HEK293 (cell line): ENCODE measurements around the gene NARF.
A peak's percentile ranks its signal among the peaks of the same experiment; 100 is the strongest.

ENCODE experiments used
- KLF8 ChIP-seq: fragments of 450-650 bp; formaldehyde crosslinking; IDR thresholded peaks from 2 replicates; pipeline ENCODE4 v1.5.1; 2016; ENCODE audit warnings: missing biosample characterization, missing genetic modification characterization
- REPIN1 ChIP-seq: fragments of 450-650 bp; formaldehyde crosslinking; IDR thresholded peaks from 2 replicates; pipeline ENCODE4 v1.5.1; 2017; ENCODE audit warnings: missing biosample characterization, missing genetic modification characterization, low read depth
- TRIM28 ChIP-seq: IDR thresholded peaks from 2 replicates; pipeline ENCODE4 v1.6.1; 2011; ENCODE audit warnings: low read length, control low read depth, borderline replicate concordance
- ZBTB21 ChIP-seq: fragments of 450-650 bp; formaldehyde crosslinking; IDR thresholded peaks from 2 replicates; pipeline ENCODE4 v1.5.1; 2017; ENCODE audit warnings: missing biosample characterization, missing genetic modification characterization
- ZEB2 ChIP-seq: fragments of 450-650 bp; formaldehyde crosslinking; IDR thresholded peaks from 2 replicates; pipeline ENCODE4 v1.5.1; 2016; ENCODE audit warnings: missing biosample characterization, missing genetic modification characterization
- ZFP3 ChIP-seq: fragments of 450-650 bp; formaldehyde crosslinking; IDR thresholded peaks from 2 replicates; pipeline ENCODE4 v1.5.1; 2016; ENCODE audit warnings: low read depth, missing biosample characterization, missing genetic modification characterization
- ZFP37 ChIP-seq: fragments of 450-650 bp; formaldehyde crosslinking; IDR thresholded peaks from 2 replicates; pipeline ENCODE4 v1.5.1; 2016; ENCODE audit warnings: missing biosample characterization, missing genetic modification characterization
- ZFP41 ChIP-seq: fragments of 450-650 bp; formaldehyde crosslinking; IDR thresholded peaks from 2 replicates; pipeline ENCODE4 v1.5.1; 2016; ENCODE audit warnings: missing biosample characterization, missing genetic modification characterization, borderline replicate concordance
- ZNF16 ChIP-seq: fragments of 450-650 bp; formaldehyde crosslinking; IDR thresholded peaks from 2 replicates; pipeline ENCODE4 v1.5.1; 2016; ENCODE audit warnings: low read depth, missing biosample characterization, missing genetic modification characterization
- ZNF23 ChIP-seq: fragments of 450-650 bp; formaldehyde crosslinking; IDR thresholded peaks from 2 replicates; pipeline ENCODE4 v1.5.1; 2016; ENCODE audit warnings: missing biosample characterization, missing genetic modification characterization, borderline replicate concordance
- ZNF335 ChIP-seq: fragments of 450-650 bp; formaldehyde crosslinking; conservative IDR thresholded peaks from 2 replicates; pipeline ENCODE4 v1.5.1; 2016; ENCODE audit warnings: missing biosample characterization, missing genetic modification characterization
- ZNF433 ChIP-seq: fragments of 450-650 bp; formaldehyde crosslinking; IDR thresholded peaks from 2 replicates; pipeline ENCODE4 v1.5.1; 2016; ENCODE audit warnings: missing biosample characterization, missing genetic modification characterization, low read depth
- ZNF473 ChIP-seq: fragments of 450-650 bp; formaldehyde crosslinking; IDR thresholded peaks from 2 replicates; pipeline ENCODE4 v1.5.1; 2017; ENCODE audit warnings: missing biosample characterization, missing genetic modification characterization
- ZNF530 ChIP-seq: fragments of 450-650 bp; formaldehyde crosslinking; IDR thresholded peaks from 2 replicates; pipeline ENCODE4 v1.5.1; 2016; ENCODE audit warnings: low read depth, missing biosample characterization, missing genetic modification characterization
- ZNF610 ChIP-seq: fragments of 450-650 bp; formaldehyde crosslinking; IDR thresholded peaks from 2 replicates; pipeline ENCODE4 v1.5.1; 2016; ENCODE audit warnings: missing biosample characterization, missing genetic modification characterization, borderline replicate concordance
- ZNF629 ChIP-seq: fragments of 450-650 bp; formaldehyde crosslinking; IDR thresholded peaks from 2 replicates; pipeline ENCODE4 v1.5.1; 2017; ENCODE audit warnings: missing biosample characterization, missing genetic modification characterization
- ZNF747 ChIP-seq: fragments of 450-650 bp; formaldehyde crosslinking; IDR thresholded peaks from 2 replicates; pipeline ENCODE4 v1.5.1; 2016; ENCODE audit warnings: missing biosample characterization, missing genetic modification characterization
- ZNF768 ChIP-seq: fragments of 450-650 bp; formaldehyde crosslinking; IDR thresholded peaks from 2 replicates; pipeline ENCODE4 v1.5.1; 2018; ENCODE audit warnings: missing biosample characterization, mild to moderate bottlenecking, missing genetic modification characterization
- TF ChIP-seq, protein P1 (sequence below): fragments of 450-650 bp; formaldehyde crosslinking; IDR thresholded peaks from 2 replicates; pipeline ENCODE4 v1.5.1; 2017; ENCODE audit warnings: missing biosample characterization, missing genetic modification characterization
- TF ChIP-seq, protein P2 (sequence below): fragments of 450-650 bp; formaldehyde crosslinking; IDR thresholded peaks from 2 replicates; pipeline ENCODE4 v1.5.1; 2016; ENCODE audit warnings: missing biosample characterization, missing genetic modification characterization
- TF ChIP-seq, protein P3 (sequence below): fragments of 450-650 bp; formaldehyde crosslinking; IDR thresholded peaks from 2 replicates; pipeline ENCODE4 v1.5.1; 2016; ENCODE audit warnings: missing biosample characterization, missing genetic modification characterization
- TF ChIP-seq, protein P4 (sequence below): fragments of 450-650 bp; formaldehyde crosslinking; IDR thresholded peaks from 2 replicates; pipeline ENCODE4 v1.5.1; 2016; ENCODE audit warnings: missing biosample characterization, missing genetic modification characterization
- TF ChIP-seq, protein P5 (sequence below): fragments of 450-650 bp; formaldehyde crosslinking; IDR thresholded peaks from 2 replicates; pipeline ENCODE4 v1.5.1; 2016; ENCODE audit warnings: missing biosample characterization, missing genetic modification characterization
- TF ChIP-seq, protein P6 (sequence below): fragments of 450-650 bp; formaldehyde crosslinking; optimal IDR thresholded peaks from 2 replicates; pipeline ENCODE3; 2016; ENCODE audit warnings: missing biosample characterization, mild to moderate bottlenecking, missing genetic modification characterization
- TF ChIP-seq, protein P7 (sequence below): fragments of 450-650 bp; IDR thresholded peaks from 2 replicates; pipeline ENCODE4 v1.5.1; 2018; ENCODE audit warnings: missing biosample characterization, mild to moderate bottlenecking, missing genetic modification characterization

NARF gene

DNA sequence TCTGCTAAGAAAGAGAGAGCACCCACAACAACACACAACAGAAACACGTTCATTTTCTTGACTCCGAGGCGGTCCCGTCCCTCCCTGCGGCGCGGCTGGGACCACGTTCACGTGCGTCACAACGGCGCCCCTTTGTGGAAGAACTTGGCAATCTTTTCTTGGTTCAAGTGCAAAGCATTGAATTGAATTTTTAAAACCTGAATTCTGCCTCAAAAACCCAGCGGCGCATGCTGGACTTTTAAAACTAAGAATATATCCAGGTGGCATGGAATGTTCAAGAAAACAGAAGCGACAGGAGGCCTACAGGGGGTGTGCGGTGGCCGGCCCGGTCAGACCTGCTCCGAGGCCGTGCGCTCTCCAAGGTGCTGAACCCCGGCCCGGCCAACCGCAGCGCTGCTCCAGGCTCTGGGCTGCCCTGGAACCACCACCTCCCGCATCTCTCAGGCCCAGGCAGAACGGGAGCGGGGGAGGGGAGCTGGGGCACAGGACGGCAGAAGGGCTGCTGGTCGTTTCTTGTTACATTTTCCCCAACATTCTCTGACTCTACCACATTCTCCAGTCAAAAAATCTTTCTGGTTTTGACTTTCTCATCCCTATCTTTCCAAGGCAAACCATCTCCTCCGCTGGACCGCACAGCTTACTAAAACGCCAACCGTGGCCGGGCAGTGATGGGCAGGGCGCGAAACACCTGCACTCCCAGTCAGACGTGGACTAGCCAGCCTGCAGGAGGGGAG is 43.8 kb upstream of the NARF start (continued):
- TF ChIP-seq, protein P1, sequence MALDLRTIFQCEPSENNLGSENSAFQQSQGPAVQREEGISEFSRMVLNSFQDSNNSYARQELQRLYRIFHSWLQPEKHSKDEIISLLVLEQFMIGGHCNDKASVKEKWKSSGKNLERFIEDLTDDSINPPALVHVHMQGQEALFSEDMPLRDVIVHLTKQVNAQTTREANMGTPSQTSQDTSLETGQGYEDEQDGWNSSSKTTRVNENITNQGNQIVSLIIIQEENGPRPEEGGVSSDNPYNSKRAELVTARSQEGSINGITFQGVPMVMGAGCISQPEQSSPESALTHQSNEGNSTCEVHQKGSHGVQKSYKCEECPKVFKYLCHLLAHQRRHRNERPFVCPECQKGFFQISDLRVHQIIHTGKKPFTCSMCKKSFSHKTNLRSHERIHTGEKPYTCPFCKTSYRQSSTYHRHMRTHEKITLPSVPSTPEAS (tag by site-specific recombination) = no peak
- TF ChIP-seq ZNF335 (tag by site-specific recombination) (peak; percentile 33; the same call in 1 of the 2 replicates), ZNF23 (tag by site-specific recombination) (no peak), ZNF16 (tag by site-specific recombination) (no peak), KLF8 (tag by site-specific recombination) (peak; percentile 59; the same call in 1 of the 2 replicates), ZNF610 (tag by site-specific recombination) (0 out of 2 replicates have a peak, but pooled peaks have one; percentile 35), ZNF629 (peak; percentile 69), ZNF473 (tag by site-specific recombination) (no peak), ZNF768 (tag by site-specific recombination) (no peak), ZEB2 (tag by site-specific recombination) (peak; percentile 69), TRIM28 (no peak), ZFP41 (tag by site-specific recombination) (no peak), ZNF530 (no peak), ZFP37 (tag by site-specific recombination) (peak; percentile 65), ZFP3 (no peak), ZNF433 (no peak), REPIN1 (tag by site-specific recombination) (no peak), ZNF747 (tag by site-specific recombination) (no peak), ZBTB21 (no peak)
- TF ChIP-seq, protein P2, sequence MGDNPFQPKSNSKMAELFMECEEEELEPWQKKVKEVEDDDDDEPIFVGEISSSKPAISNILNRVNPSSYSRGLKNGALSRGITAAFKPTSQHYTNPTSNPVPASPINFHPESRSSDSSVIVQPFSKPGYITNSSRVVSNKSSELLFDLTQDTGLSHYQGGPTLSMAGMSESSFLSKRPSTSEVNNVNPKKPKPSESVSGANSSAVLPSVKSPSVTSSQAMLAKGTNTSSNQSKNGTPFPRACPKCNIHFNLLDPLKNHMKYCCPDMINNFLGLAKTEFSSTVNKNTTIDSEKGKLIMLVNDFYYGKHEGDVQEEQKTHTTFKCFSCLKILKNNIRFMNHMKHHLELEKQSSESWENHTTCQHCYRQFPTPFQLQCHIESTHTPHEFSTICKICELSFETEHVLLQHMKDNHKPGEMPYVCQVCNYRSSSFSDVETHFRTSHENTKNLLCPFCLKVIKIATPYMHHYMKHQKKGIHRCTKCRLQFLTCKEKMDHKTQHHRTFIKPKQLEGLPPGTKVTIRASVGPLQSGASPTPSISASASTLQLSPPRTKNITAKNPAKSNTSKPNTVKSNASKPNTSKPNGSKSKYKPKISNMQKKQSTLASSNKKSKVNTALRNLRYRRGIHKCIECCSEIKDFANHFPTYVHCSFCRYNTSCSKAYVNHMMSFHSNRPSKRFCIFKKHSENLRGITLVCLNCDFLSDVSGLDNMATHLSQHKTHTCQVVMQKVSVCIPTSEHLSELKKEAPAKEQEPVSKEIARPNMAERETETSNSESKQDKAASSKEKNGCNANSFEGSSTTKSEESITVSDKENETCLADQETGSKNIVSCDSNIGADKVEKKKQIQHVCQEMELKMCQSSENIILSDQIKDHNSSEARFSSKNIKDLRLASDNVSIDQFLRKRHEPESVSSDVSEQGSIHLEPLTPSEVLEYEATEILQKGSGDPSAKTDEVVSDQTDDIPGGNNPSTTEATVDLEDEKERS (tag by site-specific recombination) = no peak
- TF ChIP-seq, protein P3, sequence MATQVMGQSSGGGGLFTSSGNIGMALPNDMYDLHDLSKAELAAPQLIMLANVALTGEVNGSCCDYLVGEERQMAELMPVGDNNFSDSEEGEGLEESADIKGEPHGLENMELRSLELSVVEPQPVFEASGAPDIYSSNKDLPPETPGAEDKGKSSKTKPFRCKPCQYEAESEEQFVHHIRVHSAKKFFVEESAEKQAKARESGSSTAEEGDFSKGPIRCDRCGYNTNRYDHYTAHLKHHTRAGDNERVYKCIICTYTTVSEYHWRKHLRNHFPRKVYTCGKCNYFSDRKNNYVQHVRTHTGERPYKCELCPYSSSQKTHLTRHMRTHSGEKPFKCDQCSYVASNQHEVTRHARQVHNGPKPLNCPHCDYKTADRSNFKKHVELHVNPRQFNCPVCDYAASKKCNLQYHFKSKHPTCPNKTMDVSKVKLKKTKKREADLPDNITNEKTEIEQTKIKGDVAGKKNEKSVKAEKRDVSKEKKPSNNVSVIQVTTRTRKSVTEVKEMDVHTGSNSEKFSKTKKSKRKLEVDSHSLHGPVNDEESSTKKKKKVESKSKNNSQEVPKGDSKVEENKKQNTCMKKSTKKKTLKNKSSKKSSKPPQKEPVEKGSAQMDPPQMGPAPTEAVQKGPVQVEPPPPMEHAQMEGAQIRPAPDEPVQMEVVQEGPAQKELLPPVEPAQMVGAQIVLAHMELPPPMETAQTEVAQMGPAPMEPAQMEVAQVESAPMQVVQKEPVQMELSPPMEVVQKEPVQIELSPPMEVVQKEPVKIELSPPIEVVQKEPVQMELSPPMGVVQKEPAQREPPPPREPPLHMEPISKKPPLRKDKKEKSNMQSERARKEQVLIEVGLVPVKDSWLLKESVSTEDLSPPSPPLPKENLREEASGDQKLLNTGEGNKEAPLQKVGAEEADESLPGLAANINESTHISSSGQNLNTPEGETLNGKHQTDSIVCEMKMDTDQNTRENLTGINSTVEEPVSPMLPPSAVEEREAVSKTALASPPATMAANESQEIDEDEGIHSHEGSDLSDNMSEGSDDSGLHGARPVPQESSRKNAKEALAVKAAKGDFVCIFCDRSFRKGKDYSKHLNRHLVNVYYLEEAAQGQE (tag by site-specific recombination) = peak; percentile 100
- TF ChIP-seq, protein P4, sequence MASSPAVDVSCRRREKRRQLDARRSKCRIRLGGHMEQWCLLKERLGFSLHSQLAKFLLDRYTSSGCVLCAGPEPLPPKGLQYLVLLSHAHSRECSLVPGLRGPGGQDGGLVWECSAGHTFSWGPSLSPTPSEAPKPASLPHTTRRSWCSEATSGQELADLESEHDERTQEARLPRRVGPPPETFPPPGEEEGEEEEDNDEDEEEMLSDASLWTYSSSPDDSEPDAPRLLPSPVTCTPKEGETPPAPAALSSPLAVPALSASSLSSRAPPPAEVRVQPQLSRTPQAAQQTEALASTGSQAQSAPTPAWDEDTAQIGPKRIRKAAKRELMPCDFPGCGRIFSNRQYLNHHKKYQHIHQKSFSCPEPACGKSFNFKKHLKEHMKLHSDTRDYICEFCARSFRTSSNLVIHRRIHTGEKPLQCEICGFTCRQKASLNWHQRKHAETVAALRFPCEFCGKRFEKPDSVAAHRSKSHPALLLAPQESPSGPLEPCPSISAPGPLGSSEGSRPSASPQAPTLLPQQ = no peak
- TF ChIP-seq, protein P5, sequence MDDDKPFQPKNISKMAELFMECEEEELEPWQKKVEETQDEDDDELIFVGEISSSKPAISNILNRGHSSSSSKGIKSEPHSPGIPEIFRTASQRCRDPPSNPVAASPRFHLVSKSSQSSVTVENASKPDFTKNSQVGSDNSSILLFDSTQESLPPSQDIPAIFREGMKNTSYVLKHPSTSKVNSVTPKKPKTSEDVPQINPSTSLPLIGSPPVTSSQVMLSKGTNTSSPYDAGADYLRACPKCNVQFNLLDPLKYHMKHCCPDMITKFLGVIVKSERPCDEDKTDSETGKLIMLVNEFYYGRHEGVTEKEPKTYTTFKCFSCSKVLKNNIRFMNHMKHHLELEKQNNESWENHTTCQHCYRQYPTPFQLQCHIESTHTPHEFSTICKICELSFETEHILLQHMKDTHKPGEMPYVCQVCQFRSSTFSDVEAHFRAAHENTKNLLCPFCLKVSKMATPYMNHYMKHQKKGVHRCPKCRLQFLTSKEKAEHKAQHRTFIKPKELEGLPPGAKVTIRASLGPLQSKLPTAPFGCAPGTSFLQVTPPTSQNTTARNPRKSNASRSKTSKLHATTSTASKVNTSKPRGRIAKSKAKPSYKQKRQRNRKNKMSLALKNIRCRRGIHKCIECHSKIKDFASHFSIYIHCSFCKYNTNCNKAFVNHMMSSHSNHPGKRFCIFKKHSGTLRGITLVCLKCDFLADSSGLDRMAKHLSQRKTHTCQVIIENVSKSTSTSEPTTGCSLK = no peak
- TF ChIP-seq, protein P6, sequence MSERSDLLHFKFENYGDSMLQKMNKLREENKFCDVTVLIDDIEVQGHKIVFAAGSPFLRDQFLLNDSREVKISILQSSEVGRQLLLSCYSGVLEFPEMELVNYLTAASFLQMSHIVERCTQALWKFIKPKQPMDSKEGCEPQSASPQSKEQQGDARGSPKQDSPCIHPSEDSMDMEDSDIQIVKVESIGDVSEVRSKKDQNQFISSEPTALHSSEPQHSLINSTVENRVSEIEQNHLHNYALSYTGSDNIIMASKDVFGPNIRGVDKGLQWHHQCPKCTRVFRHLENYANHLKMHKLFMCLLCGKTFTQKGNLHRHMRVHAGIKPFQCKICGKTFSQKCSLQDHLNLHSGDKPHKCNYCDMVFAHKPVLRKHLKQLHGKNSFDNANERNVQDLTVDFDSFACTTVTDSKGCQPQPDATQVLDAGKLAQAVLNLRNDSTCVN (tag by site-specific recombination) = peak; percentile 36
- TF ChIP-seq, protein P7, sequence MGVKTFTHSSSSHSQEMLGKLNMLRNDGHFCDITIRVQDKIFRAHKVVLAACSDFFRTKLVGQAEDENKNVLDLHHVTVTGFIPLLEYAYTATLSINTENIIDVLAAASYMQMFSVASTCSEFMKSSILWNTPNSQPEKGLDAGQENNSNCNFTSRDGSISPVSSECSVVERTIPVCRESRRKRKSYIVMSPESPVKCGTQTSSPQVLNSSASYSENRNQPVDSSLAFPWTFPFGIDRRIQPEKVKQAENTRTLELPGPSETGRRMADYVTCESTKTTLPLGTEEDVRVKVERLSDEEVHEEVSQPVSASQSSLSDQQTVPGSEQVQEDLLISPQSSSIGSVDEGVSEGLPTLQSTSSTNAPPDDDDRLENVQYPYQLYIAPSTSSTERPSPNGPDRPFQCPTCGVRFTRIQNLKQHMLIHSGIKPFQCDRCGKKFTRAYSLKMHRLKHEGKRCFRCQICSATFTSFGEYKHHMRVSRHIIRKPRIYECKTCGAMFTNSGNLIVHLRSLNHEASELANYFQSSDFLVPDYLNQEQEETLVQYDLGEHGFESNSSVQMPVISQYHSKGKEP = peak; percentile 24; the same call in 1 of the 2 replicates
